ENCODE measurements around the gene SOX13.

SOX13 gene

GRCh38 chr1:204108312-204109141 lies 35.6 kb downstream of the SOX13 start:
- no peak for DNase-seq

GRCh38 chr1:204110894-204111633 lies 38.1 kb downstream of the SOX13 start:
- no peak for DNase-seq

DNA sequence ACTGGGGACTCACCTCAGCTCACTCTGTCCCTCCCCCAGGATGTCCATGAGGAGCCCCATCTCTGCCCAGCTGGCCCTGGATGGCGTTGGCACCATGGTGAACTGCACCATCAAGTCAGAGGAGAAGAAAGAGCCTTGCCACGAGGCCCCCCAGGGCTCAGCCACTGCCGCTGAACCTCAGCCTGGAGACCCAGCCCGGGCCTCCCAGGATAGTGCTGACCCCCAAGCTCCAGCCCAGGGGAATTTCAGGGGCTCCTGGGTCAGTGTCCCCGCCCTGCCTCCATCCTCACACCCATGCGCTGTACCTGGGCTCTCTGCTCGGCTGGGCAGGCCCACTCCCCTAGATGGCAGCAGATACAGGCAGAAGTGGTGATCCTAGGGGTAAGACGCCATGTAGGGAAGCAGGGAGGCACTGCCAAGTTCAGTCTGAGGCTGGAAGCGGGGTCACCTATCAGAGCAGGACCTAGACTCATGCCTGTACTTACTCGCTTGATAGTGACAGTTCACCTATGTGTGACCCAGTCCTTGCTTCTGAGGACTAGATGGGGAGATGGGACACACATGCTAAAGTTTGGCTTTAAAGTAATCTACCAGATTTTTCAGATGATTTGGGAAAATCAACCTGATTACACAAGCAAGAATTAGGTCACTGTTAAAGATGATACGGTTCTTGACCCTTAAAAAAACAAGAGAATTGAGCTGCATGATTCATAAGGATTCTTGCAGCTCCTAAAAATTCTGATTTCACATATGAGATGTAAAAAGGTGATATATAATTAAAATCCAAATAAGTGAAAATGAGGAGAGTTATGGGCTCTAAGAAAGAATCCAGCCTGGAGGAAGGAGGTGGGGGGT lies 40.2 kb downstream of the SOX13 start:
- no peak for DNase-seq

- no peak for DNase-seq
These were observed 41.0 kb downstream of the SOX13 start for GRCh38 chr1:204113896-204114295.

DNA sequence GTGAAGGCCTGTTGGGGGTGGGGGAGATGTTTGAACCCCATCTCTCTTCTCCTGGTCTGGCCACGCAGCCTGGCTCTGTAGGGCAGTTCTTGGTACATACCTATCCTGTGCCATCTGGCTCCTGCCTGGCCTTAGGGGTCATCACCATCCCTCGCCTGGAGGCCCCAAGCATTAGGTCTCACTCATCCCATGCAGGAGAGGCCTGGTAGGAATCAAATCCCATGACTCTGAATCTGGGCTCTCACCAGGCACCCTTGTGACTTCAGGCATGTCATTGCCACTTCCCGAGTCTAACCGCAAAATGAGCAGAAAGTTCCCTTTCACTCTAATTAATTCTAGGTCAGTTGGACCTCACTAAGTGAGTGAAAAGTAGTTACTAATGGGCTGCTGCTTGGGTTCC lies 41.7 kb downstream of the SOX13 start:
- no peak for DNase-seq

- DNase-seq, result no peak
These were observed 42.2 kb downstream of the SOX13 start for GRCh38 chr1:204115116-204115515.

DNA sequence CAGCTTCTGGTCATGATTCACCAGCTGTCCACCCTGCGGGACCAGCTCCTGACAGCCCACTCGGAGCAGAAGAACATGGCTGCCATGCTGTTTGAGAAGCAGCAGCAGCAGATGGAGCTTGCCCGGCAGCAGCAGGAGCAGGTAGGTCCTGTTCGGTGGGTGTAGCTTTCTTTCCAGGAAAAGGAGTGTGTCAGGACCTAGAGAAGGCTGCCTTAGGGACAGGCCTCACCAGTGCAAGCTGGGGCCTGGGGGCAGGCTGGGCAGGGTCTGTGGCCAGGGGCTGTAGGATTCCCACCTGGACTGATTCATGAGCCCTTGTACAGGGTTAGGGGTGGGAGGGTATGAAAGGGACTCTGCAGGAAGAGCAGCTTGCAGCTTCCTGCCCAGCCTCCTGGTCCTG lies 43.6 kb downstream of the SOX13 start:
- DNase-seq, result no peak

GRCh38 chr1:204121840-204122555 lies 49.1 kb downstream of the SOX13 start:
- DNase-seq, result no peak

GRCh38 chr1:204123376-204123775 lies 50.5 kb downstream of the SOX13 start:
- DNase-seq, result no peak

- no peak for DNase-seq
These were observed 51.7 kb downstream of the SOX13 start for GRCh38 chr1:204124639-204125038.

GRCh38 chr1:204125759-204126351 lies 52.9 kb downstream of the SOX13 start:
- DNase-seq, result no peak

DNA sequence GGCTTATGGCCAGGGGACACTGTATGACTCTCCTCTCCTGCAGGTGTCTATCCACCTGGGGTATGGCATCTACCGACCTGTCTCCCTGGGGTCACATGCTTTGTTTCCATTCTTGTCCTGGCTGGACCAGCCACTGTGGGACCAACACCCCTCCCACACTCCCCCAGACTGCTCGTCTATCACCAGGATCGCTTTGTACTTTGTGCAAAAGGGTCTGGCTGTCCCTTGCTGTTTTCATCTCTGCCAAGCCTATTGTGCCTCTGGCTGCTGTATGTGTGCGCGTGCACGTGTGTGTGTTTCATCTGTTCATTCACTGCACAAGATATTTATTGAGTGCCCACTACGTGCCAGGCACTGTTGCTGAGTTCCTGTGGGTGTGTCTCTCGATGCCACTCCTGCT lies 53.5 kb downstream of the SOX13 start:
- no peak for DNase-seq

DNA sequence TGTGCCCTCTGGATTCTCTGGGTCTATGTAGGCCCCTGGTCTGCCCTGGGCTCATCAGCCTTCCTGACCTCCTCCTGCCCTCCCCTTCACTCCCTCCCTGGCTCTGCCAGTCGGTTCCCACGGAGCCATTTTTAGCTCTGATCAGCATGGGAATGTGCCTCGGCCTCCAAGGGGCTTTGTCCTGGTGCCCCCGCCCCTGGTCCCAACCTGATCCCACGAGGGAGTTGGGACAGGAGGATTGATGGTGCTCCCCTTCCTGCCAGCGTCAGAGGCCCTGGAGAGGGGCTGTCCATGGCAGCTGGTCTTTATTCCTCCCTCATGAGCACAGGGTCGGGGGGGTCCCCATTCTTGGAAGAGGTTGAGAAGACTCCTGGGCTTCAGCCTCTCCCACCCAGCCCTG lies 54.0 kb downstream of the SOX13 start:
- no peak for DNase-seq

GRCh38 chr1:204127597-204128242 lies 54.8 kb downstream of the SOX13 start:
- DNase-seq, result peak; percentile 18

DNA sequence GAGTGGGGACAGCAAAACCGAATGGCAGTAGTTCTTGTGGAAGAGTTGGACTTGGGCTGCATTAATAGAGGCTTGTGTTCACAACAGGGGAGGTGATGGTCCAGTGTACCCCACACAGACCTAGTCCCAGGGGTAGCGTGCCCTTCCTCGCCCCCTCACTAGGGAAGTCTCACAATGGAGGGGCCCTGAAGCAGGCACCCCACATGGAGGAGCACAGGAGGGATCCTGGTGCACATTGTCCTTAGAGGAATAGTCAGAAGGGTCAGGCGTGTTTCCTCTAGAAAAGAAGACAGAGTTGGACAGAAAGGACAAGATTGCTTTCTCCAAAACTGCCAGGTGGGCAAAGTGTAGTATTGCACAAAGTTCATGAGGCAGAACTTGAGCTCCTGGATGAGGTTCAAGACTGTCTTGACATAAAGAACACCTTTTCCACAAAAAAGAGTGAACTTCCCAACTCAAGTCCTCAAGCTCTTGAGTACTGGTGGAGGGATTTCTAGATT lies 55.6 kb downstream of the SOX13 start:
- DNase-seq, result no peak

GRCh38 chr1:204128964-204129896 lies 56.3 kb downstream of the SOX13 start:
- no peak for DNase-seq

GRCh38 chr1:204130178-204130577 lies 57.3 kb downstream of the SOX13 start:
- DNase-seq, result no peak

- no peak for DNase-seq
These were observed 58.3 kb downstream of the SOX13 start for GRCh38 chr1:204130981-204131892.

DNA sequence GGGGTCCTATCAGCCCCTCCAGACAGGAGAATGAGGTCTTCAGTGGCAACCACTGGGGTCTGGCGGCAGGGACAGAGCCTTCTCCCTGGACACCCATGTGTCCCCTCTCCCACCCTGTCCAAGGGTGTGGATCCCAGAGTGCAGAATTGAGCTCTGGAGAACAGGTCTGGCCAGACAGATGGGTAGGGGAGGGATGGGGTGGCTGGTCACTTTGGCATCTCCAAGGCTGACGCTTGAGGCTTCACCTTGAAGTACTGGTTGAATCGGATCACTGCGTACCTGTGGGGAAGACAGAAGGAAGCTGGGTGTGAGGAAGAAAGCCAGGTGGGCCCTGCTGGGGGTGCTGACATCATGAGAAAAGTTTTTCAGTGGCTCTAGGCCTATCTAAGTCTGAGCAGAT lies 59.1 kb downstream of the SOX13 start:
- no peak for DNase-seq

All from KG1 (cell line).